Measurements from ENCODE around the gene TRAM2. TPM values are rescaled to one million over a fixed set of nuclear protein-coding genes. Genes with fewer than 3 reads are reported as not detected.
A peak's percentile ranks its signal among the peaks of the same experiment; 100 is the strongest.

Gene TRAM2
- total and polyA plus RNA-seq, 2 donors from 2014 or later = 4.5 to 20.7 TPM

DNA sequence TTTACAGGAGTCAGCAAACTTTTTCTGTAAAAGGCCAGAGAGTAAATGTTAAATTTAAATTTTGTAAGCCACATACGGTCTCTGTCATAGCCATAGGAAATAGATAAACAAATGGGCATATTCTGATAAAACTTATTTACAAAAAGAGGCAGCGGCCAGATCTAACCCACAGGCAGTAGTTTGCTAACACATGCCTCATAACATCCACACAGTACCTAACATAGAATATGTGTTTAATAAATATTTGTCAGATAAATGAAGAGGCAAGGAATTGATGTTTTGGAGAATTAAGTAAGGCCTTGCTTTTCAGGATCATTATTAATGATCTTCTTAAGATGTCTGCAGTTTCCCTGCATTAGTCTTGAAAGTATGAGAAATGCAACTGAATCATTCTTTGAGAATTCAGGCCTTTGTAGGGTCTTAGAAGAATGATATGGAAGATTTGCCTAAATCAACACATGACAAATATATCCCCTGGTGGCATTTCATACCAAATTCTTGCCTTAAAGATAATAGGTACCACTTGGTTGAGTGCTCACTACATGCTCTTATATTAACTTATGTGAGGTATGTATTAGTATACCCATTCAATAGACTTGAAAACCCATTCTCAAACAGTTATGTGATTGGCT, 39.3 kb upstream of the TRAM2 start:
- DNase-seq = no peak

DNA sequence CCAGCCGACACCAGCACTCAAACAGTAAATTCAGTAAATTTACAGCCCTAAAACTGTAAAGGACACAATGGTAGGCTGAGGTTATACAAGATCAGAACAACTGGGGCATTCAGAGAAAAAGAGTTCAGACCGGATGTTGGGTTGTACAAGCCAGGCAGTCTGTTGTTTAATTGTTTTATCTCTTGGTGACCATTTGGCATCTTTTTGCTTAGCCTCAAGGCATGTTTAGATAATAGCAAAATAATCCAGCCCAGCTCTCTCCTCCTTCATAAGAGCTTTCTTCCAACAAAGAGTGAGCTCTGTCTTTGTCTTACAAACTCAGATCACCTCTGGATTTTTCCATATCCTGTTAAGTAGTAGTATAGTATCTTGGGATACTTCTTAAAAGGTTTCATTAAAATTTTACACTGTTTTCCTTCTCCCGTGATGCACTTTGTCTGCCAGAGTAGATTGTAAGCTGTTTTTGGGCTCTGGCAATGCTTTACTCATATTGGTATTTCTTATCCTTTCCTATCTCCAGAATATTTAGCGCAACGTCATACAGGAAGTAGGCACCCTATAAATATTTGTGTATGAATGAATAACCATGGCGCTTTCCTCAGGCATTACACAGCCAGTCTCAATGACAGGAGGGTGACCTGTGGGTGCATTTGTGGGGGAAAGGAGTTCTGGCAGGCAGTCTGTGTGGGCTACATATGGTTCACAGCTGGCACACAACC, 35.6 kb upstream of the TRAM2 start:
- H3K27me3 ChIP-seq (ENCODE audit: control insufficient read depth, insufficient read depth, low read length) = no peaks in the 10 kb centered on the region
- no peaks in the 10 kb centered on the region for H3K9me3 ChIP-seq (ENCODE audit: control insufficient read depth in 2 of 3, insufficient read depth in 1 of 3, low read length in 3 of 3)
- DNase-seq (peak in 1 of 5 donors; percentile 8), FAIRE-seq (no peak)
- no peaks in the 10 kb centered on the region for H3K4me1 ChIP-seq (ENCODE audit: control insufficient read depth in 2 of 3, insufficient read depth in 2 of 3, low read depth in 1 of 3, low read length in 3 of 3)
- TF ChIP-seq, protein P1, sequence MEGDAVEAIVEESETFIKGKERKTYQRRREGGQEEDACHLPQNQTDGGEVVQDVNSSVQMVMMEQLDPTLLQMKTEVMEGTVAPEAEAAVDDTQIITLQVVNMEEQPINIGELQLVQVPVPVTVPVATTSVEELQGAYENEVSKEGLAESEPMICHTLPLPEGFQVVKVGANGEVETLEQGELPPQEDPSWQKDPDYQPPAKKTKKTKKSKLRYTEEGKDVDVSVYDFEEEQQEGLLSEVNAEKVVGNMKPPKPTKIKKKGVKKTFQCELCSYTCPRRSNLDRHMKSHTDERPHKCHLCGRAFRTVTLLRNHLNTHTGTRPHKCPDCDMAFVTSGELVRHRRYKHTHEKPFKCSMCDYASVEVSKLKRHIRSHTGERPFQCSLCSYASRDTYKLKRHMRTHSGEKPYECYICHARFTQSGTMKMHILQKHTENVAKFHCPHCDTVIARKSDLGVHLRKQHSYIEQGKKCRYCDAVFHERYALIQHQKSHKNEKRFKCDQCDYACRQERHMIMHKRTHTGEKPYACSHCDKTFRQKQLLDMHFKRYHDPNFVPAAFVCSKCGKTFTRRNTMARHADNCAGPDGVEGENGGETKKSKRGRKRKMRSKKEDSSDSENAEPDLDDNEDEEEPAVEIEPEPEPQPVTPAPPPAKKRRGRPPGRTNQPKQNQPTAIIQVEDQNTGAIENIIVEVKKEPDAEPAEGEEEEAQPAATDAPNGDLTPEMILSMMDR (IDR thresholded peaks at IDR 0.05; ENCODE audit: borderline replicate concordance, extremely low read depth, insufficient read depth) = no peak
- intact Hi-C loops (cut with DNase I) = no loop called here
- no peaks in the 10 kb centered on the region for H3K36me3 ChIP-seq (ENCODE audit: control insufficient read depth in 2 of 3, insufficient read depth in 3 of 3, low read length in 3 of 3)
- no peak overlapping the region for H3K4me3 ChIP-seq (ENCODE audit: low read length in 3 of 3)
- no peak overlapping the region for H3K27ac ChIP-seq (ENCODE audit: low read depth in 2 of 2, low read length in 2 of 2)
- no peak overlapping the region for H3K9ac ChIP-seq (ENCODE audit: low read length in 3 of 3)

More for the DNA sequence above, 39.3 kb upstream of the TRAM2 start:
- no peak for FAIRE-seq
- intact Hi-C loops (cut with DNase I) = no loop called here
- TF ChIP-seq, protein P1 (IDR thresholded peaks at IDR 0.05; ENCODE audit: borderline replicate concordance, extremely low read depth, insufficient read depth) = no peak
- no peak overlapping the region for H3K9ac ChIP-seq (ENCODE audit: low read length in 3 of 3)
- no peaks in the 10 kb centered on the region for H3K27me3 ChIP-seq (ENCODE audit: control insufficient read depth, insufficient read depth, low read length)
- H3K4me1 ChIP-seq (ENCODE audit: control insufficient read depth in 2 of 3, insufficient read depth in 2 of 3, low read depth in 1 of 3, low read length in 3 of 3) = no peaks in the 10 kb centered on the region
- H3K27ac ChIP-seq (ENCODE audit: low read depth in 2 of 2, low read length in 2 of 2) = no peak overlapping the region
- H3K36me3 ChIP-seq (ENCODE audit: control insufficient read depth in 2 of 3, insufficient read depth in 3 of 3, low read length in 3 of 3) = no peaks in the 10 kb centered on the region
- no peak overlapping the region for H3K4me3 ChIP-seq (ENCODE audit: low read length in 3 of 3)
- H3K9me3 ChIP-seq (ENCODE audit: control insufficient read depth in 2 of 3, insufficient read depth in 1 of 3, low read length in 3 of 3) = no peaks in the 10 kb centered on the region

DNA sequence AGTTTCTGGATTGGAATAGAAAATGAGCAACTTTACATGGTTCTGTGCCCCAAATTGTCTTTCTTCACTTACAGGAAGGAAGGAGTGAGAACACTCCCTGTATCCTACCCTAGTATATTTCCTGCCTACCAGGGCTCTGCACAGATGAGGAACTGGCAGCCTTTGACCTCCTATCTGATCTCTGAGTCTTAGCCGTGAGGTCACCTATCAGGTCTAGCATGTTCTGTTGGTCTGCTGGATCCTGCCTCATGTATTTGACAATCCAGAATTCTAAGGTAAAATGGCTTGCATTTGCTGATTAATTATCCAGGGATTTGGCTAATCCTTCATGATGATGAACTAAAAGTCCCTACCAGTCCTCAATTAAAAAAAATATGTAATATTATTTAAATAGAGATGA, 35.0 kb upstream of the TRAM2 start:
- FAIRE-seq = no peak
- TF ChIP-seq, protein P1 (IDR thresholded peaks at IDR 0.05; ENCODE audit: borderline replicate concordance, extremely low read depth, insufficient read depth) = no peak
- intact Hi-C loops (cut with DNase I) = no loop called here
- Histone ChIP-seq H3K36me3 (ENCODE audit: control insufficient read depth in 2 of 3, insufficient read depth in 3 of 3, low read length in 3 of 3) (no peaks in the 10 kb centered on the region), H3K9ac (ENCODE audit: low read length in 3 of 3) (no peak overlapping the region), H3K27me3 (ENCODE audit: control insufficient read depth, insufficient read depth, low read length) (no peaks in the 10 kb centered on the region), H3K4me1 (ENCODE audit: control insufficient read depth in 2 of 3, insufficient read depth in 2 of 3, low read depth in 1 of 3, low read length in 3 of 3) (no peaks in the 10 kb centered on the region), H3K27ac (ENCODE audit: low read depth in 2 of 2, low read length in 2 of 2) (no peak overlapping the region), H3K9me3 (ENCODE audit: control insufficient read depth in 2 of 3, insufficient read depth in 1 of 3, low read length in 3 of 3) (no peaks in the 10 kb centered on the region), H3K4me3 (ENCODE audit: low read length in 3 of 3) (no peak overlapping the region)
- no peak for DNase-seq
